Thyroid gland (tissue), 4 donors: ENCODE results near the gene LIPT1. TPM values are rescaled to one million over a fixed set of nuclear protein-coding genes. Genes with fewer than 3 reads are reported as not detected.

Experiments
- DNase-seq, 2 donors: peaks; one replicate each; pipeline ENCODE4 v3.0.0-alpha.2; 2019
- H3K27ac ChIP-seq, 3 donors: fragments of 200-600 bp; sonication (generic); 1 replicate in 2 of 3; 2 replicates in 1 of 3; pipeline ENCODE4 v1.5.1; 2016 to 2019; ENCODE audit warnings: mild to moderate bottlenecking in 1 of 3, moderate library complexity in 1 of 3
- H3K27me3 ChIP-seq: fragments of 200-600 bp; sonication (generic); one replicate; pipeline ENCODE4 v1.5.1; 2019
- H3K36me3 ChIP-seq, 2 donors: fragments of 200-600 bp; sonication (generic); one replicate each; pipeline ENCODE4 v1.5.1; 2016 to 2019
- H3K4me1 ChIP-seq, 2 donors: fragments of 200-600 bp; sonication (generic); one replicate each; pipeline ENCODE4 v1.5.1; 2017 to 2019
- H3K4me3 ChIP-seq, 3 donors: fragments of 200-600 bp; sonication (generic); replicated peaks in 1 of 3; 1 replicate in 2 of 3; 2 replicates in 1 of 3; pipeline ENCODE4 v1.5.1; 2016; ENCODE audit warnings: mild to moderate bottlenecking in 1 of 3
- H3K9me3 ChIP-seq: fragments of 200-600 bp; sonication (generic); one replicate; pipeline ENCODE4 v1.5.1; 2017
- CTCF ChIP-seq, 6 experiments: fragments of 200-600 bp in 3 of 6; fragments of 450-650 bp in 3 of 6; sonication (generic) in 3 of 6; IDR thresholded peaks; one replicate each; pipeline ENCODE4 v1.5.1; 2016 to 2019; ENCODE audit warnings: antibody characterized with exemption in 6 of 6, mild to moderate bottlenecking in 2 of 6, inconsistent platforms in 1 of 6, moderate library complexity in 1 of 6
- POLR2A ChIP-seq, 2 donors: fragments of 450-650 bp; IDR thresholded peaks; one replicate each; pipeline ENCODE4 v1.6.1; 2017; ENCODE audit warnings: antibody characterized with exemption in 2 of 2, mild to moderate bottlenecking in 2 of 2, moderate library complexity in 1 of 2
- WGBS, 2 donors: methylation state at CpG; one replicate each; pipeline ENCODE4 v1.1.5; 2017; 5-methylcytosine and 5-hydroxymethylcytosine counted together
- intact Hi-C: fragments of 100-400 bp; cut with DNase I; formaldehyde crosslinking; loops from one replicate; pipeline ENCODE4 v1.15.1; 2023
- total RNA-seq, 4 donors: library from RNA; depleted of rRNA; stranded (reverse); fragments of >200 nt; gene quantifications; one replicate each; pipeline ENCODE4 v1.2.3, GENCODE V29; 2016

Gene LIPT1
- total RNA-seq, 4 donors from 2014 or later = 10.6 to 15.5 (median 12.7) TPM

- intact Hi-C loops = no loop called here
- no peak overlapping the region for H3K27ac ChIP-seq
- TF ChIP-seq POLR2A (IDR thresholded peaks at IDR 0.05) (no peak), CTCF (IDR thresholded peaks at IDR 0.05) (no peak)
- no peak for DNase-seq
- no peak overlapping the region for H3K4me3 ChIP-seq
- WGBS, 2 donors = 95% methylated on average over 8 of the region's 8 CpGs
- peaks cover 0 to 9% of the 10 kb centered on the region in 2 donors for H3K36me3 ChIP-seq
- no peaks in the 10 kb centered on the region for H3K9me3 ChIP-seq
- H3K4me1 ChIP-seq = peaks cover 0 to under 1% of the 10 kb centered on the region in 2 donors
- H3K27me3 ChIP-seq = no peaks in the 10 kb centered on the region
These were observed 16.8 kb downstream of the LIPT1 start for GRCh38 chr2:99171377-99172140.

- WGBS, 2 donors = 0 to 1% methylated on average over 37 to 38 of the region's 39 CpGs
- intact Hi-C loops = loop anchor here (10.0 kb wide), 1 partner anchor 154 kb away; the partner anchor contains the start of genes EIF5B and TXNDC9
- Histone ChIP-seq H3K27me3 (no peaks in the 10 kb centered on the region), H3K9me3 (no peaks in the 10 kb centered on the region), H3K4me3 (peak within 1 kb of the TSS; percentile 68 to 80 (median 80)), H3K4me1 (peaks cover 14 to 30% of the 10 kb centered on the region in 2 donors), H3K36me3 (no peaks in the 10 kb centered on the region), H3K27ac (peak within 1 kb of the TSS in 2 of 3 donors; percentile 57 to 64)
- peak in 1 of 6 experiments; percentile 14 for TF ChIP-seq CTCF (IDR thresholded peaks at IDR 0.05)
- peak; percentile 27 to 79 for TF ChIP-seq POLR2A (IDR thresholded peaks at IDR 0.05)
- DNase-seq = peak; percentile 92
These were observed 26.2 kb downstream of the LIPT1 start, which contains the start of the genes MITD1 and MRPL30 for GRCh38 chr2:99180755-99181623. Gene MITD1 (minus strand): TSS chr2:99181058. CDS start chr2:99180981, 77 bp downstream. Gene MRPL30 (plus strand): TSS chr2:99181184. CDS start chr2:99186204, 5,020 bp downstream.

- 2 to 5% methylated on average over 4 of the region's 4 CpGs for WGBS, 2 donors
- intact Hi-C loops = loop anchor here (10.0 kb wide), 1 partner anchor 153 kb away; the partner anchor contains the start of genes EIF5B and TXNDC9
- Histone ChIP-seq H3K36me3 (no peaks in the 10 kb centered on the region), H3K4me1 (peaks cover 14 to 30% of the 10 kb centered on the region in 2 donors), H3K27me3 (no peaks in the 10 kb centered on the region), H3K9me3 (no peaks in the 10 kb centered on the region), H3K4me3 (peak overlapping the region; percentile 68 to 80 (median 80)), H3K27ac (no peak overlapping the region)
- no peak for TF ChIP-seq POLR2A (IDR thresholded peaks at IDR 0.05)
- TF ChIP-seq CTCF (IDR thresholded peaks at IDR 0.05) = no peak
- no peak for DNase-seq
These were observed 26.8 kb downstream of the LIPT1 start for GRCh38 chr2:99181624-99182000.

GRCh38 chr2:99183025-99183424 is 28.3 kb downstream of the LIPT1 start:
- DNase-seq = no peak
- Histone ChIP-seq H3K27me3 (no peaks in the 10 kb centered on the region), H3K36me3 (no peaks in the 10 kb centered on the region), H3K4me3 (no peak overlapping the region), H3K27ac (no peak overlapping the region), H3K4me1 (peaks cover 14 to 30% of the 10 kb centered on the region in 2 donors), H3K9me3 (no peaks in the 10 kb centered on the region)
- intact Hi-C loops = loop anchor here (10.0 kb wide), 1 partner anchor 152 kb away; the partner anchor contains the start of genes EIF5B and TXNDC9
- no peak for TF ChIP-seq CTCF (IDR thresholded peaks at IDR 0.05)
- TF ChIP-seq POLR2A (IDR thresholded peaks at IDR 0.05) = no peak
- WGBS, 2 donors = 93 to 96% methylated on average over 3 of the region's 3 CpGs
